ENCODE data around the gene XYLT1.
"Not testable (repeated sequence)": the region's sequence is repeated elsewhere in the genome, so short reads cannot be mapped to it uniquely, and the experiment has no call there.

The XYLT1 gene

DNA sequence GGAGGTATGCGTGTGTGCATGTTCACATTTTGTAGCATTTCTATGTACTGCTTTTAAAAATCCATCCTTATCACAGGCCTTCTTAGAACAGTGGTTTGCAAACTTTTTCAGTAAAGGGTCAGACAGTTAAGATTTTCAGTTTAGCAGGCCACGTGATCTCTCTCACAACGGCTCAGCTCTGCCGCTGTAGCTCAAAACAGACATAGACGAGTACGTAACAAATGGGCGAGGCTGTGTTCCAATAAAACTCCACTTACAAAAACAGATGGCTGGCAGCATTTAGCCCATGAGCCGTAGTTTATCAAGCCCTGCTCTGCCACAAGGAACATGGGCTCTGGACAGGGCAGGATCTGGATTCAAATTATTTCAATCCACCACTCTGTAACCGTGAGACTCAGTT is 141.8 kb downstream of the XYLT1 start:
- DNase-seq: no peak

DNA sequence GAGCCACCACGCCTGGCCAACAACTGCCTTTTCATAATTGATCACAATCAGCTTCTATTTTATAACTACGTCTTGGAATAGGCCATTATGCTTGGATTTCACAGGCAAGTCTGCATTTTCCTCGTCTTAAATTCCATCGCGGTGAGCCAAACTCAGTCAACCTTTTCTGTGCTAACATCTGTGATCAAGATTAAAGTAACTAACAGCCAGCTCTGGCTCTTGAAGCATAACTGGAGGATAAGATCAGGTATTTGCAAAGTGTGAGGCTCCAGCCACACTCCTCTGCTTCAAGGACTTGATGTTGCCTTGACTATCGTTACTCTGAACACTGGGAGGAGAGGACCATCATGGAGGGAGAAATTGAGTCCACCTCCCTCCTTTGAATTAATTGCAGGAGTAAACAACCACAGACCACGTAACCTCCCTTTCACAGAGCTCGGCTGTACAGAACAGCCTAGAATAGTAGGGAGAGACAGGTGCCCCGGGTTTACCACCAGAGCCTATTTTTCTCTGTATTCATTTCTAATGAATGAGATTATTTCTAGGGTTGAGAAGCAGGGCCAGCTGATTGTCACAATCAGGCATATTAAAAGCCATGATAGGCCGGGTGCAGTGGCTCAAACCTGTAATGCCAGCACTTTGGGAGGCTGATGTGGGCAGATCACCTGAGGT is 143.0 kb downstream of the XYLT1 start:
- DNase-seq: no peak

DNA sequence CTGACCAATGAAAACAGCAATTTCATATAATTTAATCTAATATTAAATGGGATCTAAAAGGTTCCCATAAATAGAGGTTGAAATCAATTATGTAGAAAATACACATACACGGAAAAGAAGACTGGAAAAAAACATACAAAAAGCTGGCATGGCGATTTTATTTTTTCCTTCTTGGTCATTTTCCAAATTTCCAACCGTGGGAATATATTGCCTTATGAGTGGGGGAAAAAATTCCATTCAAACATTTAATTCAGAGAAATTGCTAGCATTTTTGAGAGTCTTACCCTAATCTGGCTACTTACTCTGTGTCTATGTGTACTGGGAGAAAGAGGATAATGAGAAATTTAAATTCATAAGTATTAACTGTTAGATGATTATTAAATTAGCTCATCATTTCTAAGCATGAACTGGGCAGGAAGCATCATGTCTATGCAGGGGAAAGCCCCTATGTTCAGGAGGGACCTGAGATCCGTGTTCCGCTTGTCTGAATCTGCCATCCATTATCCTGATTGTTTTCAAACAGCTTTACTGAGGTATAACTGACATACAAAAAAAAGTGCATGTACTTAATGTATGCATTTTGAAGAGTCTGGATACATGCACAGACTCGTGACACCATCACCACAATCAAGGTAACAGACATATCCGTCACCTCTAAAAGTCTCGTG is 145.2 kb downstream of the XYLT1 start:
- DNase-seq: no peak

DNA sequence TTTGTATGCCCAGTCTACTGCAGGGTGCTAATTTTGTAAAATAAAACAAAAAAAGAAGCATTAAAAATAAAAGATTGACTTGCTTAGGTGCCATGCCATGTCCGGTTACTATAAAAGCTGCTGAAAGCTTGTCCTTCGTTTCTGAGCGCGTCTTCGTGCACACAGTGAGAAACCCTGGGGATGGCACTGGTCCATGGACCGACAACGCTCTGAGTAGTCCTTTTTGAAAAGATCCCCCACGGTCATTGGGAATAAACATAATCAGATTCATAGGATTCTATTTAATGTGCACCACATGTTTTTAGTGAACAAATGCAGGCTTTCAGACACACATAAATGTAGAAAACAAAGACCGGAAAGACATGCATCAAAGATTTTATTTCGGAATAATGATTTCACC is 146.3 kb downstream of the XYLT1 start:
- DNase-seq: no peak

DNA sequence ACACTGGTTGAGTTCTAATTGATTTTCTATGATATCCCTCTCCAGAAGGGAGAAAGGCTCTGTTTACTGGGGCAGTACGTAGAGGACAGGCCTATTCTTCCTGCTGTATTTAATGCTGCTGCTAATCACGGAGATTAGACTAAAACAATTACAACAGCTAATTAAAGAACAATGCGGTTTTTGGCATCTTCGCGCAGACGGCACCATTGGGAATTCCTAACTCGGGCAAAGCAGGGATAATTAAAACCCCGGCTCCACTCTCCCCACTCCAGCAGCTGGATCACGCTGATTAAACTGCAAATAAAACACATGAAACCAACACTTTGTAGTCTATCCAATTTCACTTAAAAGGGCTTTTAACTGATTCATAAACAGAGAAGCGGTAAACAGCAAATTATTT is 147.6 kb downstream of the XYLT1 start:
- no peak for DNase-seq

DNA sequence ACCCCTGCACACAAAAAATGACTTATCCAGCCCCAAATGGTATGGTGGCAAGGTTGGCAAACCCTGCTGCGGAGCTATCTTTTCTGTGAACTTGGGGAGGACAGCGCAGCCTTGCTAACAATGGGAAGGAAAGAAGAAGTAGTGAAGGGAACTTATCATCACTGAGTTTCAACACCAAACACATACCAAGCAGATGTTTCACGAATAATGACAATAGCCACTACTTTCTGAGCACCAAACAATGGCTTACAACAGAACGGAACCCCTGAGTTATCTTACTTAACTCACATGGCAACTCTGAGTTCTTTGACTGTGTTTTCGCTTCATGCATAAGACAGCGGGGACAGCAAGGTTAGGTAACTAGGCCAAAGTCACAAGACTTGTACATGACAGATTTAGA is 148.9 kb downstream of the XYLT1 start:
- DNase-seq: no peak

DNA sequence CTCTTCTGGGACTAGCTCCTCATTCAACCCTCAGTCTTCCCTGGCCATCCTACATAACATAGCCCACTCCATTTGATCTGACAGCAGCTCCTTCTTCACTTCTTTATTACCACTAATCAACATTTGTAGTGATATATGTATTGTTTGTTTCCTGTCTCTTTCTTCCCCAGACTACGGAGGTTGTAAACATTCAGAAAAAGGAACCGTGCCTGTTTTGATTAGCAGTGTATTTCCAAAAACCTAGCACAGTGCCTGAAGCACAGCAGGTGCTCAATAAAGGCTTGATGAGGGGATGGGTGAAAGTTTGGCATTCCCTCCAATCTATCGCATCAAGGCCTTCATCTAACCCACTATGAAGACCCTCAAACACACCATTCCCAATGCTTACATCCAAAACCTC is 150.8 kb downstream of the XYLT1 start:
- DNase-seq: no peak

DNA sequence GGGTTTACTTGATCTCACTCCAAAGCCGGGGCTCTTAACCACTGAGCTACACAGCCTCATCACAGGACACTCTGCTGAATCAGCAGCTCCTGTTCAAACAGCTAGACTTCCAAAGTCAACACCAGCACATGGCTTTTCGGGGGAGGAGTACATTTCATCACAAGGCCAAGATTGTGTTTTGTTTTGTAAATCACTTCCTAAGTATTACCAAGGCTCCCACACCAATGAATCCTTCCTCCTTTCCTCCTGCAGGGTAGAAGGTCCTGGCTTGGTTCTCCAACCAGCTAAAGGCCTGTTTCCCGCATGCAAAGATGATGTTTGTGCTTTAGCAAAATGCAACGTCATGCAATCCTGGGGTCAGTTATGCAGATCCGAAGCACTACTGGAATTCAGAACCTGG is 152.5 kb downstream of the XYLT1 start:
- DNase-seq: no peak

DNA sequence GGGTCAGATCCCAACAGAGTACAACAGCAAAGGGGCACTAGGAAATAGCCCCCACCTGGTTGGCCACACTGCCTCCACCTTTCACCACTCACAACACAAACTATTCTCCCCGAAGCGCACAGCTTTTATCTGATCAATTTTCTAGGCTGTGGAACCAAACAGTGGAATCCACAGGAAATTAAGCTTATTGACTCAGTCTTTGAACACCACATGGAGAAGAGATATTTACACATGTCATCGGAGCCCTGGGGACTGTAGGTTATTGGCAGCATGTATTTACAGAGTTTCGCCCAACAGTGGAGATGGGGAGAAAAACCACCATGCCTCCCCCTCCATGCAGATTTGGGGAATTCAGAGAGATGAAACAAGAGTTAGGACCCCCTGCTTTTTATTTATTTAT is 154.8 kb downstream of the XYLT1 start:
- DNase-seq: no peak

DNA sequence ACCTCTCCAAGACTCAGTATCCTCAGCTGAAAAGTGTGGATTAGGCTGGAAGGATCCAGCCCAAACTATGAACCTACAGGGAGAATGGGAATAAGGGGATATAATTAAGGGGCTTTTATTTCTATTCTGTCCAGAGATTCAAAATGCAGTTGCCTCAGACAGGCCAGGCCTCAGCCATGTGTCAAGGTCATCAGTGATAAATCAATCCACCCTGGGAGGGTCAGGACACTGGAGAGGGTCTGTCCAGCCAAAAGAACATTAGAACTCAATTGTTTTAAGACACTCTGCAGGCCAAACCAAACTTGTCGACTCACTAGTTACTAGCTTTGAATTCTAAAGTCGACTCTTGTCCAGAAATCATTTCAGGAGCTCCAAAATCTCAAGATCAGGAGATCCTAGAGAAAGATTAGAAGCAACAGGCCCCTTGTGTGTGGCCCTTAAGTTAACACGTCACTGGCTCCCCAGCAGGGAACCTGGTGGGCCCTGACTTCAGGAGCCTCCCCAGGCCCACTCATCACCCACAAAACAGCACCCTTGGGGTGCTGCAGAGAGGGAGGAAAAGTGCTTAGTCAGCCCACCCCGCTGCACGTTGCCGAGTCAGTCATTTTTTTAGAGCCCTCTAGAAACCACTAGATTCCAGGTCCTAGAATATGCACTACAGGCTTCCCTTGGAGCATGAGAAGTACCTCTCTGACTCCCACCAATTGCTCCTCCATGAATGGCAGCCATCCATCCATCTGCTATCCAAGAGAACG is 156.8 kb downstream of the XYLT1 start:
- no peak for DNase-seq

DNA sequence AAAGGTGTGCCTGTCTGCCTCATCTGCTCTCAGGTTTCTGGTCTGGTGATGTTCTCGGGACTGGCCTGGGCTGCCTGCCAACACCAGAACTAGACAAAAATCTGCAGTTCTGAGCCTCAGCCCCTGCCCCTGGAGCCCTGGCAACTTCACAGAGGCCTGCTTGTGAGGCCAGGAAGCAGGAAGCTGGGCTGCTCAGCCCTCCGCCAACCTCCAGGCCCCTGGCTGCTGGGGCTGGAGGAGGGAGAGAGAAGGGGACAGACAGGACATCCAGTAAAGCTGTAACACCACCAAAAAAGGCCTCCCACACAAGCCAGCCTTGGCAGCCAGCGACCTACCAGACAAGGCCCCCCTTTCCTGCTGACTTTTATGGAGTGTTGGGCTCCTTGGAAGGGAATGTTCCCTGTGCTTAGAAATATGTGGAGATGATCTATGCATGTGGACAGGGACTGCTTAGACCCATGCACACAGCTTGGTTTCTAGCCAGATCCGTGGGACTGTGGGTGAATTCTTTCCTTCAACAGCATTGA is 157.6 kb downstream of the XYLT1 start:
- no peak for DNase-seq

DNA sequence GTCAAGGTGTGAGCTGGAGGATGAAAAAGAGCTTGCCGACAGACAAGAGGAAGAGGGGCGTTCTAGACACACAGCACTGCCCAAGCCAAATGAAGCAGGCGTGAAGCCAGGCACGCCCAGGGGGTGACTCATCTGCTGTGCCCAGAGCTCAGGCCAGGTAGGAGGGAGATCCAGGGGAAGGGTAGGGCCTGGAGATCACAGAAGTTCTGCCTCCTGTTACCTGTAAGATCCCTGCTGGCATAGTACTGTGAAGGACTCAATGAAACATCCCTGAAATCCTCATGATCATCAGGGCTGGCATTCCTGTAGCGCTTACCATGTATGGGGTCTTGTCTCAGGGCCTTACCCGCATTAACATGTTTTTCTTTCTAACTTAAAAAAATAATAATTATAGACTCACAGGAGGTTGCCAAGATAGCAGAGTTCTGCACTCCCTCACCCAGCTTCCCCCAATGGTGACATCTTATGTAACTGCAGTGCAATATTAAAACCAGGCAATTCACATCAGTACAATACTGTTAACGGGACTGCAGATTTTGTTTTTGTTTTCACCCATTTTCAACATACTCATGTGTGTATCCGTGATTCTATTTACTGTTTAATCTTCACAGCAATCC is 158.6 kb downstream of the XYLT1 start:
- DNase-seq: no peak

DNA sequence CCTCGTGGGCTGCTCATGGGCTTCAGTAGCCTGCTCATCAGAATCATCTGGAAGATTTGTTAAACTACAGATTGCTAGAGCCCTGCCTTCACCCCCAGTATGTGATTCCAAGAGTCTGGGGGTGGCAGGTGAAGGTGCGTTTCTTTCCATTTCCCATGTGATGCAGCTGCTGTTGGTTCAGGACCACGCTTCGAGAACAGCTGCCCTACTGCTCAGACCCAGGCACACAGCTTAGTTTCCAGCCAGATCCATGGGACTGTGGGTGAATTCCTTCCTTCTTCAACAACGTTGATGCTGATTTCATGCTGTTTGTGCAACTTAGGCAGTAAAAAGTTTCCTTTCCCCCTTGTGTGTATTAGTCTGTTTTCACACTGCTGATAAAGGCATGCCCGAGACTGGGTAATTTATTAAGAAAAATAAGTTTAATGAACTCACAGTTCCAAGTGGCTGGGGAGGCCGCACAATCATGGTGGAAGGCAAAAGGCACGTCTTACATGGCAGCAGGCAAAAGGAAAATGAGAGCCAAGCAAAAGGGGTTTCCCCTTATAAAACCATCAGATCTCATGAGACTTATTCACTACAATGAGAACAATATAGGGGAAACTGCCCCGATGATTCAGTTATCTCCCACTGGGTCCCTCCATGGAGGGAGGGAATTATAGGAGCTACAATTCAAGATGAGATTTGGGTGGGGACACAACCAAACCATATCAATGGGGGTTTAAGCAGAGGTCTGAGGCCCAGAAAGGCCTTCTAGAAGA is 159.2 kb downstream of the XYLT1 start:
- no peak for DNase-seq

DNA sequence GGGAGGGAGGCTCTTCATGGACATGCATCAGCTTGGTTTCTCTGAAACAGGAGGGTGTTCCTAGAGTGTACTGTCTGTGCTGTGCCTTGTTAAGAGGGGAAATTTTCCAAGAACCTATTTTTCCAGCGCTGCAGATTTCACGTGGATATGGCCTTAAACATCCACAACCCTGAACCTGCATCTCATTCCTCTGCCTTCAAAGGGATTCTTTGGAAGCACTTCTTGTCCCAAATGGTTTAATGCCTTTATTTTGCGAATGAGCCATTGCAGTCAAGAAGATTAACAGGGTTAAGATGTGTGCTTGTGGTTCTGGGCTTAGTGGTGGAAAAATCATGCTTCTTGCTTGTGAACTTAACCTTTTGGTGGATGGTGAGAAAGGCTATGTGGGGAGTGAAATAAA is 161.2 kb downstream of the XYLT1 start:
- no peak for DNase-seq

DNA sequence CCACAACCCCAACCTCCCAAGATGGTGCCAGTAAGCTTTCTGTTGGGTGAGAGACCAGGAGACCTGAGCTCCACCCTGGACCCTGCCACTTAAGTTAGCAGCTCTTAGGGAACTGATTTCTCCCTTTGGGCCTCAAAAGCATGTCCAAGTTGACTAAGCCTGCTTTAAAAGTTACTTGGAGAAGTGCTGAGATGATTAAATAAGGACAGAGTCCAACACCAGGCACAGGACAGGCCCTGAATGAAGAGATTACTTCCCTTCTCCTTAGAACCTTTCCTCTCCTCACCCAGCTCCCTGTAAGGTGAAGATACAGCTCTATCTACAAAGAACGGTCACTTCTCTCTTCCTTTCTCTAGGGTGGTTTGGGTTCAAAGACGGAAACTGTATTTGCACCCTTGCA is 162.6 kb downstream of the XYLT1 start:
- no peak for DNase-seq

DNA sequence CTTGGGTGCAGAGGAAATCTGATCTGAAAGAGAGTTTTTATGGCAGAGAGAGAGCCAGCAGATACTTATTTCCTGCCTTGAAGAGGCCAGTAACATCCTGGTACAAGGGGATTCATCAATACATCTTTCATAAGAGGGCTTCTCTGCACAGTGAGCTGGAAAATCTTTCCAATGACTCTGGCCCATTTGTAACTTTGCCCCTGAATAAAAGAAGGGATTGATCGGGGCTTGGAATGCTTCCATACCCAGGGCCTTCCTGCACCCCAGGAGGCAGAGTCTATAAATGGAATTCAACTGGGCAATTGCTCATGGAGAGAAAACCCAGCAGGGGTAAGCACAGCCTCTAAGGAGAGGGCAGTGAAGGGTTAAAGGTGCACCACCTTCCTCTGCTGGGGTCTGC is 163.3 kb downstream of the XYLT1 start:
- DNase-seq: no peak

DNA sequence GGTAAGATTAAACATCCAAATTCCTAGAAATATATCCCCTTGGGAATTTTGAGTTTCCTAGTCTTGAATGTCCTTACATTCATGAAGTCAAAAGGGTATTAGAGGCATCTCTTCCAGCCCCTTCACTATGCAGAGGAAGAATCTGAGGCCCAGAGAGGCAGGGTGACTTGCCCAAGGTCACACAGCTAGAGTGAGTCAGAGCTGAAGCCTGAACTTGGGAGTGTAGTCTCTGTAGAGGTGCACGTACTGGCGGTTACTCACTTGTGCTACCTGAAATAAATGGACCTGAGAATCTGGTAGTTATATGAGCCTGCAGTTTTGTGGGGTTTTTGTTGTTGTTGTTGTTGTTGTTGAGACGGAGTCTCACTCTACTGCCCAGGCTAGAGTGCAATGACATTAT is 164.0 kb downstream of the XYLT1 start:
- no peak for DNase-seq

DNA sequence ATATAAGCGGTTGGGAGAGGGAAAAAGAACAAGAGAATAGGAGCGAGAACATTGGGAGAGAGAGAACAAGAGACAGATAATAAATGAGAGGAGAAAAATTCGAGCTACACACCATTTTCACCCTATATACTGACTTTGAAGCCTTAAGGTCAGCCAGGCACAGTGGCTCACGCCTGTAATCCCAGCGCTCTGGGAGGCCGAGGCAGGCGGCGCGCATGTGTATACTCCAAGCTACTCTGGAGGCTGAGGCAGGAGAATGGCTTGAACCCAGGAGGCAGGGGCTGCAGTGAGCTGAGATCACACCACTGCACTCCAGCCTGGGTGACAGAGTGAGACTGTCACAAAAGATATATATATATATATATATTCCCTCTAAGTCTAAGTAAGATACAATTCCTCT is 164.5 kb downstream of the XYLT1 start:
- DNase-seq: not testable (repeated sequence)

DNA sequence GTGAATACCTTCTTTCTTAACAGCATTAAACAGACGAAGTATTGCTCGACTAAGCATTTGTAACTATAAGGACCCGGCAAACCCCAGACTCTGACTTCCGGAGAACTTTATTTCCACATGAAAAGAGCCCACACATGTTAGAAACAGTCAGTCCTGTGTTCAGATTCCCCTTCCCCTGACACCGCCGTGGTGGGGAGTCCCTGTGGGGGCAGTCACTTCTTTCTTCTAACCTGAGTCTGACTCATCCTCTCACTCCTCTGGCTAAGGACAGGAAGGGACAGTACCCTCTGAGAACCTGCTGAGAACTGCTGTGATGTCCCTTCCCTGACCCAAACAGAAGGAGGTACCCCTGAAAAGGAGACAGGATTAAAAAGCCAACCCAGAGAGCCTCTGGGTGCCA is 165.1 kb downstream of the XYLT1 start:
- DNase-seq: no peak

DNA sequence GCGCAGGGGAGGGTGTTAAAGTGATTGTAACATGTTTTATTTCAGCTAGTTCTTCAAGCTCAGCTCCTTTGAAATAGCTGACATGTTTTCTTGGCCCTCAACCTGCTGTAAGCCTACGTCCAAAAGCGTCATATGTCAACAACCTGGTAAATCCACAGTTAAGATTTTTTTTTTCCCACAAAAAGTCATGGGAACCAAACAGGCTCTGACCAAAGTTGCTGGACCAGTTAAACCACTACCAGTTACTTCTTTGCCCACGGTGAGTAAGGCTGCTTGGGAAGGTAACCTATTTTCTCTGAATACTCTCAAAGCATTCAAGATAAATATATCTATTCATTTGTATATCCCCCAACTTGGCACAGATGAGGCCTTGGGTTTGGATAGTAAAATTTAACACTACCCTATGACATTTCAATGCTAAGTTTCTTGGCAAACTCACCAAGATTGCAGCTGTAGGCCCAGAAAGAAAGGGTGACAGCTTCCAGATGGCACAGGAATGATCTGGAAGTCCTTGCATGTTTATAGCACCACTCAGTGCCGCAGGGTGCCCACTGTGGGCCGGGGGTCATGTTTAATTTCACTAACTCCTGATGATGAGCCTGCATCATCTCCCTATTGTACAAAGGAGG is 166.2 kb downstream of the XYLT1 start:
- no peak for DNase-seq

DNA sequence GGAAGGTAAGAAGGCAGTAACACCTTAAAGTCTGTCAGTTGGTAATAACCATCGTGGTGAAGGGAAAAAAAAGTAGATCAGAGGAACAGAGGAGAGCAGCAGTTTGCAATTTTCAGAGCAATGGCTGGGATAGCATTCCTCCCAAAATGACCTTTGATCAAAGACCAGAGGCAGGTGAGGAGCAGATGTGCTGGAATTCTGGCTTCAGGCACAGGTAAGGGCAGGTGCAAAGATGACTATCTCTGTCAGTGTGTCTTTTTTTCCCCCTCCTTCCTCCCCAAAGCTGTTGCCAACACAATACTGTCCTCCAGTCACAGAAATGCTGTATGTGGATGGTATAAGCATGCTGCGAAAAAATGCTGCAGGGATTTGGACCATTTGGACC is 166.7 kb downstream of the XYLT1 start:
- DNase-seq: no peak

DNA sequence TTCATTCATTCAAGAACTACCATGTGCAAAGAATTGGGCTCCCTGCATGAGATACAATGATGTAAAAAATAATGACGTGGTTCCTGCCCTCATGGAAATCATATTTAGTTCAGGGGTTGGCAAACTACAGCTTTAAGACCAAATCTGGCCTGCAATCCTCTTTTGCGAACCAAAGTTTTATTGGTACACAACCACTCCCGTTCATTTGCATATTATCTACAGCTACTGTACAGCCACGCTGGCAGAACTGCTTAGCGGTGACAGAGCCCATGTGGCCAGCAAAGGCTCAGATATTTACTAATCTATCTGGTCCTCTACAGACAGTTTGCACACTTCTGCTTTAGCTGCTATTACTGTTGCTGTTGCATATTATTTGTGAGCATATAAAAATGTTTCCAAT is 167.7 kb downstream of the XYLT1 start:
- DNase-seq: no peak
